ENCODE results near the gene DNAI1. TPM values are rescaled to one million over a fixed set of nuclear protein-coding genes. Genes with fewer than 3 reads are reported as not detected.
"Not testable (repeated sequence)": the region's sequence is repeated elsewhere in the genome, so short reads cannot be mapped to it uniquely, and the experiment has no call there.

The DNAI1 gene
- total RNA-seq, 2 experiments from 2014 or later, result not detected

DNA sequence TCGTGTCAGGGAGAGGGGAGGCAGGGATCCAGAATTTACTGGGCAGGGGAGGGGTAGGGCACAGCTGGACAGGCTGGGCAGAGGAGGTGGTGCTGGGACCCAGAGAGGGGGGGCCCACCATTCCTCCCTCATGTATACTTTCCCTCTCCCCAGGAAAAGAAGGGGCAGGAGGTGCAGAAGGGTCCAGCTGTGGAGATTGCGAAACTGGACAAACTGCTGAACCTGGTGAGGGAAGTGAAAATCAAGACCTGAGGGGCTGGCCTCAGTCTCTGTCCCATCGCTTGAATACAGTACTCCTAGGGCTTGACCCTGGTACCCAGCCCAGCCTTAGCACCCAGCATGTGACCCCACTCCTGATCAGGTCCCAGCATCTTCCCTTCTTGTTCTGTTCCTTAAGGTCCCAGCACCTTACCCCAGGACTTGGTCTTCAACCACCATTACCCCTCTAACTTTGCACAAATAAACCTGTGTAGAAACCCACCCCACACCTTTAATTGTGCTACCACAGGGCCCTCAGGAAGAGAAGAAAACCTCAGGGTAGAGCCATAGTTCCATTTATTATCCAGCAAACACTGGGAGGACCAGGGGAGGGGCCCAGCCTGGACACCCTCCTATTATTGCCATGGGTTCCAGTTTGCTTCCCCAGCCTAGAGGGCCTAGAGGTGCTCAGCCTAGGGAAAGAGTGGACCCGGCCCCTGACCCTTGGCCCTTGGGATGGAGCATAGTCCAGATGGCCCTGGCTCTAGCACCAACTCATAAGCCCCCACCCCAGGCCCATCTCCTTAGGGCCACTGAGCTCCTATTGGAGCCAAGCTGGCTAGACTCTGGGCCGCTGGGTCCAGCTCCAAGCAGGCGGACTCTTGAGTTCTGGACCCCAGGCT lies 62.1 kb downstream of the DNAI1 start:
- ChIA-PET CTCF (interaction anchor here (1.4 kb wide), 1 partner anchor 71 kb away, joined by 4 read pairs; no protein-coding TSS in a partner anchor), POLR2A (no interaction called here)

DNA sequence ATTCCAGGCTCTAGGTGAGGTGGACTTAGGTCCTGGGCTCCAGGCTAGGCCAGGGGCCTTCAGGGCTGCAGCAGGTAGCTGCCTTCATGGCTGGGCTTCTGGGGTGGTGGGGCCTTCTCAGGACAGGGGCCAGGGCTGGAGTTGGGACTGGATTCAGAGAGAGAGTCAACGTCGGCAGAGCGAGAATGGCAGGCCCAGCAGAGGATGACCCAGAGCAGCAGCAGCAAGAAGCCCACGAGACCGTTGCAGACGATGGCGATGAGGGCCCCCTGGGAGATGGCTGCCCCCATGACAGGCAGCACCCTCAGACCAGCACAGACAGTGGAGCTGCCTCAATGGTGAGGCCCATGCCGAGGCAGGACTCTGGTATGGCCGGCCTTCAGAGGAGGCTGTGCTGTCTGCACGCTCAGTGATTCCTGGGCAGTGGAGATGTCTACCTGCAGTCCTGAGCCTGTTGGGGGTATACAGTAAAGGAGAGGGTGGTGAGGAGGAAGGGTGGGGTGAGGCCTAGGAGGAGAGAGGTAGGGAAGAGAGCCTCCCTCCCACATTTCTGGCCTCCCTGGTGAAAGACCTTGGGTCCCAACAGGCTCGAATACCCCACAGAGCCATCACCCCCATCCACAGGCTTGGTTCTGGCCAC lies 62.9 kb downstream of the DNAI1 start:
- ChIA-PET CTCF (no interaction called here), POLR2A (no interaction called here)

DNA sequence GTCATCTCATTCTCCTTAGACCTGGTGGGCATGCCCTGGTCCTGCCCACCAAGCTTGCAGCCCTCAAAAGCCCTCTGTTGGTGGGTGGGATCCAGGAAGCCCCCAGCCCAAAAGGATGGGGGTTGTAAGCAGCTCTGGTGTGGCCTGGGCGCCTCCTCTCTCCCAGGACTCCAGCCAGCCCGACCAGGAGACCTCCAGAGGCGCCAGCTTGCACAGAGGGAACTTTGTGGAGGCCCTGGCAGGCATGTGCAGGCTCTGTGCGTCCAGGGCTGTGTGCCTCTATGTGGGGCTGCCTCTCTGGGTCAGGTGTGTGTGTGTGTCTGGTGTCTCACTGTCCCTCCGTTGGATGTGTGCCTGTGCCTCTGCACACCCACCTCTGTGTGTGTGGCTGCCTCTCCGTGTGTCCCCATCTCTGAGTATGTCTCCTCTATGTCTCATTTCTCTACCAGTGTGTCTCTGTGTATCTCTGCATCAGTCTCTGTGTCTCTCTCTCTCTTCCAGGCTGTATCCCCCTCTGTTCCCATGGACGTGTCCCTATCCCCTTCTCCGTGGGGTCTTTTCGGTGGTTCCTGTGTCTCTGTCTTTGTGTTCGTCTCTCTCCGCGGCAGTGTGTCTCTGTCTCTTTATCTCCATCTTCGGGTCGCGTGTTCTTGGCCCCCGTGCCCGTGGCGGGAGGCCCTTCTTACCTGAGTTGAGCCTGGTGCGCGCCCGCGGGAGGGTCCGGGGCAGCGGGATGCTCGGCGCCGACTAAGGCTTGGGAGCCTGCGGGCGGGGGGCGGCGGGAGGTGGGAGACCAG lies 63.7 kb downstream of the DNAI1 start:
- CTCF ChIA-PET, result interaction anchor here (1.4 kb wide), 1 partner anchor 69 kb away, joined by 3 read pairs; no protein-coding TSS in a partner anchor

DNA sequence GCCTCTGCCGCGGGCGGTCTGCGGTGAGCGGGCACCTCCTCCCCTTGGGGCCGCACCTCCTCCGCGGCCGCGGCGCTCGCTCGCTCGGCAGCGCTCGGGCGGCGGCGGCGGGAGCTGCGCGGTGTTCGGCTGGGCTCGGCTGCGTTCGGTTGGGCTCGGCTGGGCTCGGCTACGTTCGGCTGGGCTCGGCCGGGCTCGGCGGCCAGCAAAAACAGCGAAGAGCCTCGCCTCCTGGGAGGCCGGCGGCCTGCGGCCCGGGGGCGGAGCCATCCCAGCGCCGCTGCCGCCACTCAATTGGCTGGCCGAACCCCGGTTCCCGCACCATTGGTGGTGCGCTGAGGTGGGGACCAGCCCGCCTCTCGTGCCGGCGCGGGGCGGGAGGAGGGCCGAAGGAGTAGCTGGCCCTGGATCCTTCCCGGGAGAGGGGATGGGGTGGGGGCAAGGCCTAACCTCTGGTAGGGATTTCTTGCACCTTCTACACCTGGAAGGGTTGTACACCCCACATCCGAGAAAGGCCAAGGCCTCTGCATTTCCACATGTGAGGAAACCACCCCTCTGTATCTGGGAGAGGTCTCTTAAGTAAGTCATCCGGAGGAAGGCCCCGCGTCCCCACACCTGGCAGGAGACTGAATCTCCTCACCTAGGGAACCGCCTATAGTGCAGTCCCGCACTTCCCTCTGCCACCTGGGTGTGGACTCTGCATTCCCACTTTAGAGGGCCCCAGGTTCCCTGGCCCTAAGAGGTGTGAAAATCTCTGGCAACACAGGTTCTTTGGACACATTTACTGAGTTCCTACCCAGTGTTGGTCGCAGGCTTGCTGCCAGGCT lies 64.6 kb downstream of the DNAI1 start, which contains the start of gene ENHO:
Gene ENHO (minus strand): TSS at position 20 of the 827 bp plus-strand sequence. CDS start 1,295 bp downstream, outside the sequence.
- POLR2A ChIA-PET, result no interaction called here
- CTCF ChIA-PET, result interaction anchor here (1.2 to 1.4 kb wide), 2 partner anchors 23 to 68 kb away, joined by 3 to 4 read pairs; no protein-coding TSS in a partner anchor

More for the DNA sequence above, 63.7 kb downstream of the DNAI1 start:
- POLR2A ChIA-PET, result interaction anchor here (0.5 kb wide), 2 partner anchors 124 to 560 kb away, joined by 3 read pairs; no protein-coding TSS in a partner anchor

DNA sequence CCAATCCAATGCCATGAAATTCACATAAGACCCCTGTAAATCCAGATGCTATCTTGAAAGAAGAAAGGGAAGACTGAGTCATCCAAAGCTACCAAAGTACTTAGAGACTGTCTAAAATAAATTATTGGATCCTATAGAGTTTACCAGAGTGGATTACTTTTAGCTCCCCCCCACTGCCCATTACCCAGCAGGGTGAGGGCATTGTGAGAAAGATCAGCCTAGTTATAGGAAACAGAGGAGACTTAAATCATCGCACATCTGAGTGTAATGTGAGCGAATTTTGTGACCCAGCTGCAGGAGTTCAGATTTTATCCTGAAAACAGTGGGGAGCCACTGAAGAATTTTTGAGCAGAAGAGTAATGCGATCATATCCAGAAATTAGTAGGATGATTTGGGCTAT lies 65.7 kb downstream of the DNAI1 start:
- POLR2A ChIA-PET, result no interaction called here
- CTCF ChIA-PET, result interaction anchor here (1.2 kb wide), 1 partner anchor 24 kb away, joined by 4 read pairs; no protein-coding TSS in a partner anchor

DNA sequence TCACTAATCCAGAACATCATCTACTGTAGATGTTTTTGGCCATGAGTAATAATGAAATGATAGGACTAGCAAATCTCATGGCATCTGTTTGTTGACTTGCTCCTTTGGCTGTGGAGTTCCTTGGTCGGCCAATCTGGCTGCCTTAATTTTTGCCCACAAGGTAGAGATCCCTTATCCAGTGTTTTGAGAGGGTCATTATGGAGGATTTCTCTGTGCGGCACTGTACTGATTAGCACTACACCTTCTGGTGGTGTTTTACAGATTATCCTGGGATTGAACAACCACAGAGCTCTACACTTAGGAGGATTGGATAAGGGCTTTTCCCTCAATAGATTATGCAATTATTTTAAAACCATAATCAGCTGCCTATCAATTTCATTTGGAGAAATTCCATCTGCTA lies 67.4 kb downstream of the DNAI1 start:
- POLR2A ChIA-PET, result no interaction called here
- CTCF ChIA-PET, result interaction anchor here (1.3 kb wide), 1 partner anchor 13 kb away, joined by 3 read pairs; no protein-coding TSS in a partner anchor

DNA sequence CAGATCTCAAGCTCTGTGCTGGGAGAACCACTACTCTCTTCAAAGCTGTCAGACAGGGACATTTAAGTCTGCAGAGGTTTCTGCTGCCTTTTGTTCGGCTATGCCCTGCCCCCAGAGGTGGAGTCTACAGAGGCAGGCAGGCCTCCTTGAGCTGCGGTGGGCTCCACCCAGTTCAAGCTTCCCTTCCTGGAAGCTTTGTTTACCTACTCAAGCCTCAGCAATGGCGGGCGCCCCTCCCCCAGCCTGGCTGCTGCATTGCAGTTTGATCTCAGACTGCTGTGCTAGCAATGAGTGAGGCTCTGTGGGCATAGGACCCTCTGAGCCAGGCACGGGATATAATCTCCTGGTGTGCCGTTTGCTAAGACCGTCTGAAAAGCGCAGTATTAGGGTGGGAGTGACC lies 73.4 kb downstream of the DNAI1 start:
- CTCF ChIA-PET, POLR2A ChIA-PET: not testable (repeated sequence)

DNA sequence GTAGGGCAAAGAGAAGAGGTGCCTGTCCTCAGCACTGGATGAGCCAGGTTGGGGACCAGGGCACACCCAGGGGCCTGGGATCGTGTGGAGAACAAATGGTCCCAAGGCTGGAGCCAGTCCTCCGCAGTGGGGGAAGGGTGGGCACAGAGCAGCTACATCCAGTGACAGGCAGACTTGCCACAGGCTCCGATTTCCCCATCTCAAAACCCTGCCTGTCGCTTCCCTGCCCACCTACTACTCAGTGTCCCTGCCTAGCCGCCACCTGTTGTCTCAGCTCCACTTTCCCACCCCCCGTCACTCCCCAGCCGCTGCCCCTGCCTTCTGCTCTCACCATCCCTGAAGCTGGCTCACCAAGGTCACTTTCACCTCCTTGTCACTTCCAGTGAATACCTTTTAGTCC lies 78.1 kb downstream of the DNAI1 start:
- ChIA-PET POLR2A (no interaction called here), CTCF (interaction anchor here (1.0 to 1.7 kb wide), 3 partner anchors 11 to 133 kb away, joined by 3 to 4 read pairs (median 3); no protein-coding TSS in a partner anchor)

DNA sequence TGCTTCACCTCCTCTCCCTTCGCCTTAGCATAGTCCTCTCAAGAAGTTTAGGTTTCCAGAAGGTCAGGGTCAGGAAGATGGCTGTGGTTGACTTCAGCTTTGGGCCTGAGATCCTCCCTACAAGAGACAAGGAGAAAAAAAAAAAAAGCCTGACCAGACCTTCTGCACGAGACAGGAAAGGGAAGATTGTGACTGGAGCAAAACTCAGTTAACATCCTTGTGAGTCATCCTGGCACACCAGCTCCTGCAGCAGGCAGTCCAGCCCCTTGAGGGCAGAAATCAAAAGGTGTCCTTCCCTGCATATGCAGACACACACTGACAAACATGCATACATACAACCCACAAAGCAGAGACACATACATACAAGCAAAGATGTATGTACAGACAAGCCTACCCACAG lies 82.2 kb downstream of the DNAI1 start:
- CTCF ChIA-PET, result no interaction called here
- POLR2A ChIA-PET, result no interaction called here

DNA sequence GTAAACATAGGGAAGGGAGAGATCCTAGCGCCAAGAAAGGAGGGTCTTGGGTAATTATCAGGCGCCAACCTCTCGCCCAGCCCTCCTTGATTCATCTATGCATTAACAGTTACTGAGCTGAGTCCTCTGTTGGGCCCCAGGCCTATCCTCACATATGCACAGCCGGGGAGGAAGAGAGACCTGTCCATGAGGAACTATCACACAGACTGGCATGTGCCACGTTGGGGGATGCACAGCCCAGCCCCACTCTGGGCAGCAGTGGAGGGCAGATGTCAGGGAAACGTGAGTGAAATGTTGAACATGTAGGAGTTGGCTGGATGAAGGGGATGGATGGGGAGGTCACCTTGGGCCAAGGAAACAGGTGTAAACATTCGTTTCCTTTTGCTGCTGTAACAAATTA lies 82.9 kb downstream of the DNAI1 start:
- ChIA-PET CTCF (no interaction called here), POLR2A (no interaction called here)

DNA sequence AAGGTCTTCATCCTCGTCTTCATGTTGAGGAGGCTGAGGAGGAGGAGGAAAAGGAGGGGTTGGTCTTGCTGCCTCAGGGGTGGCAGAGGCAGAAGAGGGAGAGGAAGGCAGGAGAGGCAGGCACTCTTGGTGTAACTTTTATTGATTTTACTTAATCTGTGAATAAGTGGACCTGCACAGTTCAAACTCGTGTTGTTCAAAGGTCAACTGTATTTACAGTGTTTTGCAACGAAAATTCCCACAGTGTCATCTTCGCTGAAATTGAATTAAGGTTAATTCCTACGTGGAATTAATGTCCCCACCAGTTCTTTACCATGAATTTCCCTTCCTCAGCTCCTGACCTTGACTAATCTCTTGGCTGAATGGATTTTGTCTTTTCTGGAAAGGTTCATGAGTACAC lies 85.4 kb downstream of the DNAI1 start:
- POLR2A ChIA-PET, result no interaction called here
- CTCF ChIA-PET, result interaction anchor here (1.2 to 2.2 kb wide), 2 partner anchors 48 to 140 kb away, joined by 4 to 10 read pairs; no protein-coding TSS in a partner anchor

DNA sequence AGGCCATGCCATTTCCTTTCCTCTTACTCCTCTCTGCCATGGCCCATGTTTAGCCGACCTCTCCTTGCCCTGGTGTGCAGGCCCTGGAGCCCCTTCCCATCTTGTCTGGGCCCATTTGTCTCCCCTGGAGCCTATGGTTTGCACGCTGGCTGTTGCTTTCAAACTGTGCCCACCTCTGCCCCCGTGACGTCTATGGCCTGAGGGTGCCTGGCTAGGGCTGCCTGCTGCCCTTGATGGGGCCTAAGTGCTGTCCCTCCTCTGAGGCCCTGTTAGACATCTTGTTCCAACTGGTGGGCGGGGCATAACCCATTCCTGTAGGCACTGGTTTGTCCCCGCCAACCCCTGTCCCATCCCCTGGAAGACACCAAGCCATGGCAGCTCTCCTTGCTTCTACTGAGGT lies 86.9 kb downstream of the DNAI1 start:
- CTCF ChIA-PET, result interaction anchor here (3.0 kb wide), 1 partner anchor 47 kb away, joined by 14 read pairs; no protein-coding TSS in a partner anchor

DNA sequence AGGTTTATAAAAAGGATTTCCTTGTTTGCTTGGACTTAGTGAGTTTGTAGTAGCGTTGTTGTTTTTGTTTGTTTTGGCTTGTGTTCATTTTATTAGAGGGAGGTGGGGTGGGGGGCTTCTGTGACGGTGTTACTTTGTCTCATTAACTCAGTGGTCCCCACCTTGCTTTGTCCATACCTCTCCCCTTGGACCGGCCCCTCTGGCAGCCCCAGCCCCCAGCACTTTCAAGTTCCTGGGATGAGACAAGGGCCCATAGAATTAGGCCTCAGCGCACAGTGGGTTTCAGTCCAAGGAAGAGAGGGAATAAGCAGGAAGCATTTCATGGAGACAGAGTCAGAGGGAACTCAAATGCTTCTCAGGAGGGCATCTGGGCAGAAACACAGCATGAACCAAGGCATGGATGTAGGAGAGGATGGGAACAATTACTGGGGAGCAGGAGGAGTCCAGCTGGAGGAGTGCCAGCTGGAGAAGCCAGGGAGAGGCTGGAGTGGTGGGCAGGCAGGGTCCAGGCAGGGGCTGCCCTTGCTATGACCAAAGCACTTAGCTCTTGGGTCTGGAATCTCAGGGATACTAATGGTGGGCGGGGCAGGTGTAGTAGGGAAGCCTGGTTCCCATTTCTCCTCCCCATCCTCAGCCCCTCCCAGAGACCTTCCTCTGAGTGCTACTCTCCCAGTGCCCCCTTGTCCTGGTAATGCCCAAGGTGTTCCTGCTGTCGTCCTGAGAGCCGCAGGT lies 87.7 kb downstream of the DNAI1 start:
- ChIA-PET CTCF (interaction anchor here (0.8 to 3.0 kb wide), 4 partner anchors 9 to 71 kb away, joined by 3 to 14 read pairs (median 4); no protein-coding TSS in a partner anchor), POLR2A (no interaction called here)

More for the DNA sequence above, 86.9 kb downstream of the DNAI1 start:
- POLR2A ChIA-PET, result no interaction called here

DNA sequence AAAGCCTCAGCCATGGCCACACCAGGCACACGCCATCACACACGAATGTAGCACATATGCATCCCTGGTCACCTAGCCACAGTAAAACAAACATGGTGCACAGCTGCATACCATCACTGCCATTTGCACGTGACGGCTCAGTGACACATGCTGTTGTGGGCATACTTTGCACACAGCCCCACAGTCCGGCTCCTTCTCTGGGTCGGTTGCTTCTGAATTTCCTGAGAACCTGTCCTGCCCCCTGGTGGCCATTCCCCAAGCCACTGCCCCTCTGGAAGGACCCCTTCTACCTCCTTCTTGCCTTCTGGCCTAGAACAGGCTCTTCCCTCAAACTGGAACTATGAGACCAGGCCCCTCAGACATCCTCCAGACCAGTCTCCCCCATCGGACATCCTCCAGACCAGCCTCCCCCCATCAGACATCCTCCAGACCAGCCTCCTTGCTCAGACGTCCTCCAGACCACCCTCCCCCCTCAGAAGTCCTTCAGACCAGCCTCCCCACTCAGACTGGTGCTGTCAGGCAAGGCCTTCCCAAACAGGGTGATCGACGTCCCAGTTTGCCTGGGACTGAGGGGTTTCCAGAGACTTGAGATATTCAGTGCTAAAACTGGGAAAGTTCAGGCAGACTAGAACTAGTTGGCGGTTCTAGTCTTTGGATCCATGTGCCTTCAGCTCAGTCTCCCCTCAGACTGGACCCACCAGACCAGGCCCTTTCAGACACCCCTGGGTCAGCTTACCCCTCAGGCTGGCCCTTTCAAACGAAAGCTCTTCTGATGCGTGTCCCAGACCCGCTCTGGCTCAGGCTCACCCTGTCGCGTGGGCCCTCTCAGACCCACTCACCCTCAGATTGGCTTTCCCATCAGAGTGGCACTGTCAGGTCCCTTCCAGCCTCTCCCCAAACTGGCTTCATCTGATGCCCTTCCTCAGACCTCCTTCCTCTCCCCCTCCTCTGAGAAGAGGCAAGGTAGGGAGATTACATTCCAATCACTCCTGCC lies 88.5 kb downstream of the DNAI1 start:
- CTCF ChIA-PET, result interaction anchor here (0.8 to 3.0 kb wide), 9 partner anchors 9 to 87 kb away, joined by 3 to 14 read pairs (median 4); no protein-coding TSS in a partner anchor
- POLR2A ChIA-PET, result no interaction called here

DNA sequence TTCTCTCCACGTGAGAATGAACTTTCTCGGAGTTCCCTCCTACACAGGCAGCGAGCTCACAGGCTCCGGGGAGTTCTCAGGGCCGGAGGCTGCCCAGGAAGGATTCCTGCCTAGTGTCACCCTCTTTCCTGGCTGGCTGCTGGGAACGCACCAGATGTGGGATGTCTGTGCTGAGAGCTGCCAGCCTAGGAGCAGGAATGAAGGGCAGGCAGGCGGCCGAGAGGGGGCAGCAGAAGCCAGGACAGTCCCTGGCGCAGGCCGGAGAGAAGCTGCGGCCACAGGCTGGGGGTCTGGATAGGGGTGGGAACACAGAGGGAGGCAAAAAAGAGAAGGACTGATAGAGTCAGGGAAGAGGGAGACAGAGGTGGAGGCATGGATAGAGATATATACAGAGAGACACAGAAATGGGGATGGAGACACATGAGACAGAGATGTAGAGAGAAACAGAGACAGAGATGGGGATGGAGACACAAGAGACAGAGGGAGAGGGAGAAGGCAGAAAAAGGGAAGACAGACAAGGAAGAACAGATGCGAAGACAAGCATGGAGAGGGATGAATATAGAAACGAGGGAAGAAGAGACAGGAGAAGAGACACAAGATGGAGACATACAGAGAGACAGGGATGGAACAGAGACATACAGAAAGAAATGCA lies 89.5 kb downstream of the DNAI1 start:
- CTCF ChIA-PET, result interaction anchor here (0.7 to 3.0 kb wide), 10 partner anchors 10 to 214 kb away, joined by 3 to 14 read pairs (median 4); no protein-coding TSS in a partner anchor

DNA sequence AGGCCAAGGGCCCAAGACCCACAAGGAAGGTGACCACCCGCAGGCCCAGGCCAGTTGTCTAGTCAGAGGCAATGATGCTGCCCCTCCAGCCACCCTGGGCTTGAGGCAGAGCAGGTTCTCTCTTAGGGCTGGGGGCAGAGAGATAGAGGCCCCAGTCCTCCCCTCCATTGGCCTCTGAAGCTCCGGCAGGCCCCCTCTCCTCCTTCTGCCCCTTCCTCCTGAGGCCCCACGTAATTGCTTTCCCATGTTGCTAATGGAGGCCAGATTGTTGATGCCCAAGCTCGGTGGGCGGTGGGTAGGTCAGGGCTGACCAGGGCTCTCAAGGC lies 90.8 kb downstream of the DNAI1 start:
- CTCF ChIA-PET, result interaction anchor here (2.2 kb wide), 1 partner anchor 42 kb away, joined by 6 read pairs; no protein-coding TSS in a partner anchor
- POLR2A ChIA-PET, result no interaction called here

More for the DNA sequence above, 89.5 kb downstream of the DNAI1 start:
- POLR2A ChIA-PET, result no interaction called here

All from activated CD8-positive, alpha-beta memory T cell treated with anti-CD3 and anti-CD28 coated beads for 36 hours (primary cell).